ENCODE measurements around the gene KNOP1. TPM values are rescaled to one million over a fixed set of nuclear protein-coding genes. Genes with fewer than 3 reads are reported as not detected.

Gene KNOP1
- polyA plus RNA-seq, 3 donors: 1.5 to 2.8 (median 2.4) TPM

DNA sequence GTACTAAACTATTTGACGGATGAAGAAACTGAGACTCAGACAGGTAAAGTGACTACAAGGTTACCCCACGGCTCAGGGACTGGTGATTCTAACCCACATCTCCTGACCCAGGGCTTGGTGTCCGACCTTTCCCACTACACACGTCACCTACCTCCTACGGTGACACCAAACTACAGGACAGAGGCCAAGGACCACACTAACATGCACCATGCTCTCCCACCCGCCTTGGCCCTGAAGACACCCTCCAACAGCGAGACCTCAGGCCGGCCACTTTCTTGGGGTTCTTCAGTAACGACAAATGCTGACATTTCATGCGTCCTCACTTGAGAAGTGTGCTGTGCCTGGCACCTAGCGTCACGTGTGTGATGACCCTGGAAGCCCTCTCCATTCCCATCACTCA, 6.4 kb downstream of the KNOP1 start:
- whole genome bisulfite sequencing (ENCODE audit: insufficient coverage): 91% methylated on average over 9 of the region's 12 CpGs
- Histone ChIP-seq H3K9ac (ENCODE audit: insufficient read depth, low read length, poor library complexity, severe bottlenecking) (no peak overlapping the region), H3K27me3 (ENCODE audit: control insufficient read depth in 2 of 2, insufficient read depth in 2 of 2, low read length in 2 of 2) (no peaks in the 10 kb centered on the region), H3K4me2 (replicated peaks; ENCODE audit: extremely low read depth, low read length, poor library complexity, severe bottlenecking) (no peak overlapping the region), H3K4me3 (replicated peaks in 1 of 3; ENCODE audit: low read depth in 2 of 3, low read length in 3 of 3) (no peak overlapping the region), H3K79me2 (ENCODE audit: insufficient read depth, low read length) (no peaks in the 10 kb centered on the region), H3K9me3 (replicated peaks in 1 of 2; ENCODE audit: control insufficient read depth in 1 of 2, insufficient read depth in 1 of 2, low read length in 2 of 2) (no peaks in the 10 kb centered on the region), H2AFZ (ENCODE audit: insufficient read depth, low read depth, low read length, poor library complexity, severe bottlenecking) (no peak overlapping the region), H3K36me3 (replicated peaks in 1 of 2; ENCODE audit: control insufficient read depth in 1 of 2, insufficient read depth in 2 of 2, low read length in 2 of 2) (peaks cover 27 to 51% of the 10 kb centered on the region in 2 donors), H4K20me1 (ENCODE audit: insufficient read depth, low read length) (no peaks in the 10 kb centered on the region), H3K27ac (ENCODE audit: low read depth in 1 of 2, low read length in 2 of 2) (no peak overlapping the region), H3K4me1 (ENCODE audit: control insufficient read depth in 1 of 2, insufficient read depth in 2 of 2, low read length in 2 of 2) (peaks cover 0 to under 1% of the 10 kb centered on the region in 2 donors)
- Mint-ChIP-seq H3K9me3 (no peaks in the 10 kb centered on the region), H3K27me3 (ENCODE audit: low read depth in 3 of 3) (no peaks in the 10 kb centered on the region), H3K4me1 (peaks cover 7% of the 10 kb centered on the region), H3K4me3 (no peak overlapping the region), H3K27ac (peak overlapping the region in 2 of 7 donors; percentile 48 to 67), H3K36me3 (peaks cover 49 to 54% of the 10 kb centered on the region in 2 donors)
- no peak for DNase-seq
- intact Hi-C loops (cut with micrococcal nuclease): loop anchor here in 1 of 2 donors (10.0 kb wide), 1 partner anchor 647 kb away; the partner anchor contains the start of gene COQ7
- TF ChIP-seq, protein P1, sequence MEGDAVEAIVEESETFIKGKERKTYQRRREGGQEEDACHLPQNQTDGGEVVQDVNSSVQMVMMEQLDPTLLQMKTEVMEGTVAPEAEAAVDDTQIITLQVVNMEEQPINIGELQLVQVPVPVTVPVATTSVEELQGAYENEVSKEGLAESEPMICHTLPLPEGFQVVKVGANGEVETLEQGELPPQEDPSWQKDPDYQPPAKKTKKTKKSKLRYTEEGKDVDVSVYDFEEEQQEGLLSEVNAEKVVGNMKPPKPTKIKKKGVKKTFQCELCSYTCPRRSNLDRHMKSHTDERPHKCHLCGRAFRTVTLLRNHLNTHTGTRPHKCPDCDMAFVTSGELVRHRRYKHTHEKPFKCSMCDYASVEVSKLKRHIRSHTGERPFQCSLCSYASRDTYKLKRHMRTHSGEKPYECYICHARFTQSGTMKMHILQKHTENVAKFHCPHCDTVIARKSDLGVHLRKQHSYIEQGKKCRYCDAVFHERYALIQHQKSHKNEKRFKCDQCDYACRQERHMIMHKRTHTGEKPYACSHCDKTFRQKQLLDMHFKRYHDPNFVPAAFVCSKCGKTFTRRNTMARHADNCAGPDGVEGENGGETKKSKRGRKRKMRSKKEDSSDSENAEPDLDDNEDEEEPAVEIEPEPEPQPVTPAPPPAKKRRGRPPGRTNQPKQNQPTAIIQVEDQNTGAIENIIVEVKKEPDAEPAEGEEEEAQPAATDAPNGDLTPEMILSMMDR (IDR thresholded peaks at IDR 0.05): no peak

DNA sequence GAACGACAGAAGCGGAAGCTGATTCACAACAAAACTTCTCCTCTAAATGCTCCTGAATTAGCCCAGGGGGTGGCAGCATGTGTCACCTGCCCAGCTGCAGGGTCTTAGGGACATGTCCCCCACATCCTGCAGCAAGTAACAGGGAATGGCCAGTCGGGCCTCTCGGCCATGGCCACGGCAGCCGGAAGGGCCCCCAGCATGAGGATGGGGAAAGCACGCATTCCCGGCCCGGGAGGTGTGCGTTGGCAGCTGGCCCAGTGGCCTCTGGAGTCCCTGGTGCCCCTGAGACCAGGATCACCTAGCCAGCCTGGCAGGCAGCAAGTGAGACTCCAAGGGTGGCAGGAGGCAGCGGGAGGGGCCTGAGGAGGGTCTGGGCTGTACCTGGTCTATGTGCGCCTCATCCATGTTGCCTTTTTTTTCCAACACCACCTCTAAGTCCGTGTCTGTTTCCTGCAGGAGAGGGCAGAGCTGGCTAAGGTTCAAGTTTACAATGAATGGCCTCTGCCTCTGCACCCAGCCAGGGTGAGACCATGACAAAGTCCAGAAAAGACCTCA, 7.0 kb downstream of the KNOP1 start:
- Histone ChIP-seq H3K4me1 (ENCODE audit: control insufficient read depth in 1 of 2, insufficient read depth in 2 of 2, low read length in 2 of 2) (no peaks in the 10 kb centered on the region), H2AFZ (ENCODE audit: insufficient read depth, low read depth, low read length, poor library complexity, severe bottlenecking) (no peak overlapping the region), H3K4me2 (replicated peaks; ENCODE audit: extremely low read depth, low read length, poor library complexity, severe bottlenecking) (no peak overlapping the region), H3K36me3 (replicated peaks in 1 of 2; ENCODE audit: control insufficient read depth in 1 of 2, insufficient read depth in 2 of 2, low read length in 2 of 2) (peaks cover 30 to 56% of the 10 kb centered on the region in 2 donors), H4K20me1 (ENCODE audit: insufficient read depth, low read length) (no peaks in the 10 kb centered on the region), H3K27me3 (ENCODE audit: control insufficient read depth in 2 of 2, insufficient read depth in 2 of 2, low read length in 2 of 2) (no peaks in the 10 kb centered on the region), H3K9me3 (replicated peaks in 1 of 2; ENCODE audit: control insufficient read depth in 1 of 2, insufficient read depth in 1 of 2, low read length in 2 of 2) (no peaks in the 10 kb centered on the region), H3K4me3 (replicated peaks in 1 of 3; ENCODE audit: low read depth in 2 of 3, low read length in 3 of 3) (no peak overlapping the region), H3K79me2 (ENCODE audit: insufficient read depth, low read length) (no peaks in the 10 kb centered on the region), H3K9ac (ENCODE audit: insufficient read depth, low read length, poor library complexity, severe bottlenecking) (no peak overlapping the region), H3K27ac (ENCODE audit: low read depth in 1 of 2, low read length in 2 of 2) (no peak overlapping the region)
- Mint-ChIP-seq H3K27ac (no peak overlapping the region), H3K4me3 (no peak overlapping the region), H3K27me3 (ENCODE audit: low read depth in 3 of 3) (no peaks in the 10 kb centered on the region), H3K4me1 (peaks cover under 1% of the 10 kb centered on the region), H3K9me3 (no peaks in the 10 kb centered on the region), H3K36me3 (peaks cover 49 to 57% of the 10 kb centered on the region in 2 donors)
- DNase-seq: no peak
- WGBS (ENCODE audit: insufficient coverage): 96% methylated on average over 12 of the region's 13 CpGs
- intact Hi-C loops (cut with micrococcal nuclease): loop anchor here in 1 of 2 donors (10.0 kb wide), 1 partner anchor 646 kb away; the partner anchor contains the start of gene COQ7
- TF ChIP-seq, protein P1 (IDR thresholded peaks at IDR 0.05): no peak
